Breast epithelium (tissue), 3 donors: ENCODE results near the gene DBH.

Experiments
- CTCF ChIP-seq, 3 donors: fragments of 450-650 bp; IDR thresholded peaks; one replicate each; pipeline ENCODE4 v1.5.1; 2016 to 2017; ENCODE audit warnings: antibody characterized with exemption in 3 of 3, mild to moderate bottlenecking in 3 of 3, moderate library complexity in 3 of 3
- POLR2A ChIP-seq: fragments of 450-650 bp; IDR thresholded peaks from one replicate; pipeline ENCODE4 v1.6.1; 2016; ENCODE audit warnings: antibody characterized with exemption, mild to moderate bottlenecking, moderate library complexity
- POLR2AphosphoS5 ChIP-seq, 3 donors: sonication (generic); formaldehyde crosslinking; IDR thresholded peaks; one replicate each; pipeline ENCODE4 v1.6.1; 2017; ENCODE audit warnings: antibody characterized with exemption in 3 of 3

- no peak for TF ChIP-seq CTCF (IDR thresholded peaks at IDR 0.05)
- no peak for TF ChIP-seq POLR2A
- TF ChIP-seq POLR2AphosphoS5 (IDR thresholded peaks at IDR 0.05) = no peak
Observed at GRCh38 chr9:133613432-133613831, 22.7 kb upstream of the DBH start.
